GM18861 (cell line): ENCODE results near the gene FBLN2.

ENCODE experiments used
- ATAC-seq: cut with Tn5 transposase; IDR thresholded peaks from one replicate; pipeline ENCODE4 v1.9.1; 2021; ENCODE audit not compliant: unreplicated experiment

FBLN2 gene

DNA sequence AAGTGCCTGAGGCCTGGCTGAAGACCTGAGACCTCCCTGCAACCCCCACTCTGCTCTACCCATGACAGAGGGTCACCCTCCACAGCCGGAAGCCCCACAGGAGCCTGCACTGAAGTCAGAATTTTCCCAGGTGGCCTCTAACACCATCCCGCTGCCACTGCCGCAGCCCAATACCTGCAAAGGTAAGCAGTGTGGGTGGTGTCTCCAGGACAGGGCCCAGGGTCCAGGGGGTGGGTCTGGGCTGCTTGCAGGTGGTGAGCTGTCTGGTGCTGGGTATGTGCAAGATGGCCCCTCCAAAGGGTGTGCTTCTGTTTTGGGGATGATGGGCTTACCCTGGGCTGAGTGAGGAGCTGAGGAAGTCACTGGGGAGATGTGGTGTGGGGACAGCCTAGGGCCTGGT lies 69.9 kb downstream of the FBLN2 start:
- ATAC-seq = no peak

DNA sequence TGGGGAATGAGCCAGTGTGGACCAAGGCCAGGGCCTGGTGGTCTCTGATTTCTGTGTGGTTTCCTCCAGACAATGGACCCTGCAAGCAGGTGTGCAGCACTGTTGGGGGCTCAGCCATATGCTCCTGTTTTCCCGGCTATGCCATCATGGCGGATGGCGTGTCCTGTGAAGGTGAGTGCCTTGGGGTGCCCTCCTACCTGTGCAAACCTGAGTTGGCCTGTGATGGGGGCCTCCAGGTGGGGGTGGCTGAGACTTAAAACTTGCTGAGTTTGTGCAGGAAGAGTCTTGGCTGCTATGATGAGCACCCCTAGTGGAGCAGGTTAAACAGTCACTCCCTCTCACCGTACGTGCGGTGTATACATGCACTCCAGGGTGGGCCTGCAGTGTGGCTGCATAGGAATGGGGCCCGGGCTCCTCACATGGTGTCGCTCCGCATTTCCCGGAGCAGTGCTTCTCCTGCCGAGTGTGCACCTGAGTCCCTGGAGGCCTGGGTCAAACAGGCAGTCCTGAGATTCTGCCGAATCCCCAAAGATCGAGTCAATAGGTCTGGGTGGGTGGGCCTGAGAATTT lies 70.8 kb downstream of the FBLN2 start:
- ATAC-seq = no peak

GRCh38 chr3:13620281-13620680 lies 71.4 kb downstream of the FBLN2 start:
- no peak for ATAC-seq

DNA sequence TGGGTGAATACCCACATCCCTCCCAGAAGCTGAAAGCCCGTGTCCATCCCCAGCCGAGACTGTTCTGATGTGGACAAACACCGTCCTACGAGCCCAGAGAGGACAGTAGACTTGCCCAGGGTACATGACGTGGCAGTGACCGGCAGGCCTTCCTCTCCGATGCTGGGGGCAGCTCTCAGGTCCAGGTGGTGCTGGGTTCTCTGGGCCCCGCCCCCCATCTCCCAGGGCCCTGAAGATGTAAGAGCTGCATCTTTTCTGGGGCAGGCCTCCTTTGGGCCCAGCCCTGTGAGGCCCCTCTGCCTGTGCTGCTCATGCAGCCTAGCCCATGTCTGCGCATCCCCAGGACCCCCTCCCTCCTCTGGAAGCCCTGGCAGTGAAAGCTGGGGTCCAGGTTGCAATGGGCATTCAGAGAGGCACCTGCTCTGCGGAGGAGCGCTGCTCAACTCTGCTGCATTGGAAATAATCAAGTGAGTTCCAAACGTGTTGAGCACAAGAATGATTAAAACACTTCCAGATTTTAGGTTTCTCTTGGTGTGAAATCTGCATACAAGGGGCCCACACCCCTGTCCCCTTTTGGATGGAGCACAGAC lies 71.9 kb downstream of the FBLN2 start:
- no peak for ATAC-seq

GRCh38 chr3:13621381-13622221 lies 72.7 kb downstream of the FBLN2 start:
- no peak for ATAC-seq

DNA sequence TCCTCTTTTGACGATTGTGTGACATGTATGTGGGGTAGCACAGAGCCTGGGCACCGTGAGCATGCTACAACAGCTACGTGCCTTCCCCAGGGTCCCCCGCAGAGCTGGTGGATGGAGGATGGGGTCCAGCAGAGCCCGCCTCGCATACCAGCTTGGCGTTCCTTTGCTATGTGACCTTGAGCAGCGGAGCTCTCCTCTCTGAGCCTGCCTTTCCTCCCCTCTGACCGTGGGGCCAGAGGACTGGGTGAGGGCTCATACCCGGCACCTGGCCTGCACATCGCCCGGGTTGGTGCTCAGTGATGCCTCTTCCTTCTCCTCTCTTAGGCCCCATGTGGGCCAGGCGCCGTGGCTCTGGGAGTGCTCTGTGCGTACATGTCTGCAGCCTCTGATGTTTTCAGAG lies 73.4 kb downstream of the FBLN2 start:
- no peak for ATAC-seq

- ATAC-seq = no peak
Measured at GRCh38 chr3:13623101-13623654, 74.3 kb downstream of the FBLN2 start.

GRCh38 chr3:13624021-13624420 lies 75.1 kb downstream of the FBLN2 start:
- ATAC-seq = no peak

DNA sequence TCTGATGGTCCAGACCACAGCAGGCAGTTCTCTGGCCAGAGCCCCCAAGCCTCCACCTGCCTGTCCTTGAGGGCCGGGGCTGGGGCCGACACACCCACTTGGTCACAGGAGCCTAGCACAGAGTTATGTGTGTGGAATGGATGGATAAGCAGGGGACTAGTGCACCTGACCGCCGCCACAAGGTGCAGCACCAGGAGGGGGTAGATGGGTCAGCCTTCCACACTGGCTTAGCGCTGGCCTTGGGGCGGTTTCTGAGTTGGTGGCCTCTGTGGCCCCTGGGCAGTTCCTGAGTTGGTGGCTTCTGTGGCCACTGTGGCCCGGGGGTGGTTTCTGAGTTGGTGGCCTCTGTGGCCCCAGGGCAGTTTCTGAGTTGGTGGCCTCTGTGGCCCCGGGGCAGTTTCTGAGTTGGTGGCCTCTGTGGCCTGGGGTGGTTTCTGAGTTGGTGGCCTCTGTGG lies 75.8 kb downstream of the FBLN2 start:
- no peak for ATAC-seq

- ATAC-seq = no peak
Measured at GRCh38 chr3:13626396-13626795, 77.5 kb downstream of the FBLN2 start.

- ATAC-seq = no peak
Measured at GRCh38 chr3:13626915-13627460, 78.1 kb downstream of the FBLN2 start.

DNA sequence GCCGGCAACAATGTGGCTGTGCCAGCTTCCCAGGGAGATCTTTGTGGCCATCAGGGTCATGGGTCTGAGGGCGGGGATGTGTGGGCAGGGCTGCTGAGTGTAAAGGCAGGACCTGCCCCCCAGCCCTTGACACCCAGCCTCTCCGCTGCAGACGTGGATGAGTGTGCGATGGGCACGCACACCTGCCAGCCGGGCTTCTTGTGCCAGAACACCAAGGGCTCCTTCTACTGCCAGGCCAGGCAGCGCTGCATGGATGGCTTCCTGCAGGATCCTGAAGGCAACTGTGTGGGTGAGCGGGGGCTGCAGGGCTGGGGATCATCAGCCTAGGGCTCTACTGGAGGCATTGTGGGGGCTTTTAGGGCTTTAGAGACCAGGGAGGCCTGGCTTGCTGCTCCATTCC lies 78.8 kb downstream of the FBLN2 start:
- no peak for ATAC-seq

DNA sequence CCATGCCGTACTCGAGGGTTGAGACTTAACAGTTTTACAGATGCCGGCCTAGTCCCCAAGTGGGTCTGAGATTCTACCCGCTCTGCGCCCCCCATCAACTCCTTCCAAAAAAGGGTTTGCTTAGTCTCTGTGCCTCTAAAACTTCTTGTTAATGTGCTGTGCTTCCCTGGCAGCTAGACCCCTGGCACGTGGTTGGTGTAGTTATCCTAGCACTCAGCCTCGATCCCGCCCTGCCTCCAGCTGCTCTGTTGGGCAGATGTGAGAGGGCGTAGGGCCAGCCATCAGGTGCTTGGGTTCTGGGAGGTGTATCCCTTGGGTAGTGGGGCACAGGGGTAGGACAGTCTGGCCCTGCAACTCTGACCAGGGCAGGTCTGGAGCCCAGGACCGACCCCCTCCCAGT lies 79.5 kb downstream of the FBLN2 start:
- ATAC-seq = no peak

GRCh38 chr3:13628841-13629551 lies 80.1 kb downstream of the FBLN2 start:
- ATAC-seq = no peak

DNA sequence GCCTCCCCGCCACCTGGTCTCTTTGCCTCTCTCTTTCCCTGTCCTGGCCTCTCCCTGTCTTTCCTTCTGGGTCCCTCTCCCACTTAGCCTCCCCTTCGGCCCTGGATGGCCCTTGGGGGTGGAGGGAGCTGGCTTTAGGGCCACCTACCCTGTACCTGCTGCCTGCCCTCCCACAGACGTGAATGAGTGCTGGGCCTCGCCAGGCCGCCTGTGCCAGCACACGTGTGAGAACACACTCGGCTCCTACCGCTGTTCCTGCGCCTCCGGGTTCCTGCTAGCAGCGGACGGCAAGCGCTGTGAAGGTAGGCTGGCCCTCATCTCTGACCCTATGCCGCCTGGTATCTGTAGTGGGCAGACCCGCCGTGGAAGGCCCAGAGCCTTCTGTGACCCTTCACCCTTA lies 80.7 kb downstream of the FBLN2 start:
- ATAC-seq = no peak

DNA sequence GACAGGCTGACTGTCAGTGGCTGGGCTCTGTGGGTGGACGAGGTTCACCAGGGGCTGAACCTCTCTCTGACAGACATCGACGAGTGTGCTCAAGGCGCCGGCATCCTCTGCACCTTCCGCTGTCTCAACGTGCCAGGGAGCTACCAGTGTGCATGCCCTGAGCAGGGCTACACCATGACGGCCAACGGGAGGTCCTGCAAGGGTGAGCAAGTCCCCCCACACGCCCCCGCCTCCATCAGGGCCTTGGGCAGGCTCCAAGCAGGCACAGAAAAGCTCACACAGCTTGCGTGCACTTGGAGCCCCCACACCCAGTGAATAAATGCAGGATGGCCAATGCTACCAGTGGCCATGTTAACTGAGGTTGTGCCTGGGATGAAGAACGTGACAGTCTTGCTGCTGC lies 82.3 kb downstream of the FBLN2 start:
- no peak for ATAC-seq

DNA sequence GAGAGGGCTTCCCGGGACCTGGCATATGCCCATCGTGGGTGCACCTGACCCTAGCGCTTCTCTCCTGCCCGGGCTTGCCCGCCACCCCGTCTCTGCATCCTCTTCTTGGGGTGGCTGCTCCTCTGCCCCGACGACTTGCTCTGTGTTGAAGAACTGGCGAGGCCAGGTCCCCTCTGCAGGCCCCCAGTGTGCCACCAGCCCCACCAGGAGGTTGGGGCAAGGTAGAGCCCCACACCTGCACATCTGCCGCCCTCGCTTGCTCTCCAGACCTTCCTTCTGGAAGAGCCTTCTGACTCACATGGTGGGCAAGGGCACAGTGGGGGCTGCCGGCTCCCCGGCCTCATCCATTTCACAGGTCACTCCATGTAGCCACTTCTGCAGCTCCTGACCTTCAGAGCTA lies 84.3 kb downstream of the FBLN2 start:
- ATAC-seq = no peak

GRCh38 chr3:13634151-13634550 lies 85.2 kb downstream of the FBLN2 start:
- no peak for ATAC-seq

- ATAC-seq = no peak
Measured at GRCh38 chr3:13634615-13635014, 85.7 kb downstream of the FBLN2 start.

GRCh38 chr3:13636186-13636585 lies 87.3 kb downstream of the FBLN2 start:
- ATAC-seq = no peak

DNA sequence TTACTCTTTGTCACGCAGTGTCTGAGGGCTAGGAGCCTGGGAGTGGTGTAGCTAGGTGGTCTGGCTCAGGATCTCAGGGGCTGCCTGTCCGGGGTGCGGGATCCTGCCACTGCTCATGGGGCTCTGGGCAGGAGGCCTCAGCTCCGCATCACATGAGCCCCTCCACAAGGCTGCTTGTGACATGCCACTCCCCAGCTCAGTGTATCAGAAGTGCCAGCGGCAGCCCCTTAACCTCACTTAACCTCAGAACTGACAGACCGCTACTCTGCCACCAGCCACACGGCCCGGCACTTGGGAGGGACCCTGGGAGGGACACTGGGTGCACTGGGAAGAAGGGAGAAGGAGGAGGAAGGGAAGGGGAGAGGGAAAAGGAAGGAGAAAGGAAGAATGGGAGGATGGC lies 87.9 kb downstream of the FBLN2 start:
- no peak for ATAC-seq
